Left ventricle myocardium superior (tissue), 1 donor: ENCODE results near the gene CCDC70. TPM values are rescaled to one million over a fixed set of nuclear protein-coding genes. Genes with fewer than 3 reads are reported as not detected.
"Not testable (repeated sequence)": the region's sequence is repeated elsewhere in the genome, so short reads cannot be mapped to it uniquely, and the experiment has no call there.

Experiments used
- ATAC-seq: fragments of 200-7000 bp; cut with Tn5 transposase; one replicate; pipeline ENCODE4 v1.9.1; 2020; ENCODE audit warnings: mild to moderate bottlenecking, moderate library complexity
- DNase-seq: peaks from one replicate; pipeline ENCODE4 v3.0.0-alpha.2; 2020
- intact Hi-C: fragments of 100-400 bp; cut with micrococcal nuclease; formaldehyde crosslinking; loops from one replicate; pipeline ENCODE4 v1.11.0; 2022
- long read RNA-seq: library from polyadenylated mRNA; unstranded; transcript quantifications from one replicate; pipeline ENCODE4 v2.0.0, GENCODE V29; 2021
- total RNA-seq: library from RNA; stranded (reverse); fragmentation: NEBNext Ultra II Directional; extraction: Animal tissue kit (Norgen Biotek cat#: 25700); gene quantifications from one replicate; pipeline ENCODE4 v1.2.1, GENCODE V29; 2021
- donor health status: DM: no; HTN: yes; CAD: no; lungs with severe emphysema.

CCDC70 gene
- not detected for total RNA-seq
- long read RNA-seq: 0 reads

- ATAC-seq (no peak), DNase-seq (no peak)
- intact Hi-C loops: no loop called here
These were observed at the start of gene CCDC70 for GRCh38 chr13:51861723-51862300. Gene CCDC70, plus strand, starts transcription at chr13:51861969. Its CDS starts 3,443 bp downstream, at chr13:51865412.

GRCh38 chr13:51814071-51814470 lies 47.7 kb upstream of the CCDC70 start:
- intact Hi-C loops: no loop called here
- DNase-seq (no peak), ATAC-seq (no peak)

GRCh38 chr13:51814825-51815650 lies 46.7 kb upstream of the CCDC70 start:
- ATAC-seq (peak; percentile 63), DNase-seq (peak; percentile 57)
- intact Hi-C loops: no loop called here

GRCh38 chr13:51815848-51816247 lies 45.9 kb upstream of the CCDC70 start:
- intact Hi-C loops: no loop called here
- no peak for ATAC-seq
- no peak for DNase-seq

GRCh38 chr13:51816604-51817249 lies 45.0 kb upstream of the CCDC70 start:
- DNase-seq: no peak
- no peak for ATAC-seq
- intact Hi-C loops: no loop called here

GRCh38 chr13:51817717-51818116 lies 44.1 kb upstream of the CCDC70 start:
- ATAC-seq: no peak
- intact Hi-C loops: no loop called here
- no peak for DNase-seq

- DNase-seq (no peak), ATAC-seq (peak; percentile 88)
- intact Hi-C loops: no loop called here
These were observed 43.5 kb upstream of the CCDC70 start for GRCh38 chr13:51818276-51818675.

GRCh38 chr13:51818781-51819511 lies 42.8 kb upstream of the CCDC70 start:
- DNase-seq: no peak
- peak; percentile 7 for ATAC-seq
- intact Hi-C loops: no loop called here

GRCh38 chr13:51819544-51819943 lies 42.2 kb upstream of the CCDC70 start:
- DNase-seq: no peak
- intact Hi-C loops: no loop called here
- no peak for ATAC-seq

GRCh38 chr13:51820016-51820597 lies 41.7 kb upstream of the CCDC70 start:
- ATAC-seq (no peak), DNase-seq (no peak)
- intact Hi-C loops: no loop called here

- intact Hi-C loops: no loop called here
- DNase-seq: no peak
- no peak for ATAC-seq
These were observed 40.2 kb upstream of the CCDC70 start for GRCh38 chr13:51821606-51822005.

GRCh38 chr13:51822106-51822815 lies 39.5 kb upstream of the CCDC70 start:
- DNase-seq (no peak), ATAC-seq (no peak)
- intact Hi-C loops: no loop called here

GRCh38 chr13:51823359-51823758 lies 38.4 kb upstream of the CCDC70 start:
- DNase-seq (no peak), ATAC-seq (peak; percentile 45)
- intact Hi-C loops: no loop called here

- ATAC-seq: peak; percentile 33
- intact Hi-C loops: no loop called here
- no peak for DNase-seq
These were observed 37.9 kb upstream of the CCDC70 start for GRCh38 chr13:51823863-51824262.

- intact Hi-C loops, ATAC-seq, DNase-seq: not testable (repeated sequence)
These were observed 37.1 kb upstream of the CCDC70 start for GRCh38 chr13:51824712-51825111.

GRCh38 chr13:51825165-51825592 lies 36.6 kb upstream of the CCDC70 start:
- ATAC-seq (peak; percentile 41), DNase-seq (no peak)
- intact Hi-C loops: no loop called here

- DNase-seq (no peak), ATAC-seq (no peak)
- intact Hi-C loops: no loop called here
These were observed 36.0 kb upstream of the CCDC70 start for GRCh38 chr13:51825681-51826254.

GRCh38 chr13:51826606-51827005 lies 35.2 kb upstream of the CCDC70 start:
- DNase-seq: peak; percentile 80
- intact Hi-C loops: no loop called here
- ATAC-seq: peak; percentile 87
